AG08395 (cell line): ENCODE results near the gene TRIM40.
A peak's percentile ranks its signal among the peaks of the same experiment; 100 is the strongest.

ENCODE experiments used
- DNase-seq: peaks from one replicate; pipeline ENCODE4 v3.0.0; 2012; ENCODE audit warnings: mixed read lengths, low spot score

The TRIM40 gene

DNA sequence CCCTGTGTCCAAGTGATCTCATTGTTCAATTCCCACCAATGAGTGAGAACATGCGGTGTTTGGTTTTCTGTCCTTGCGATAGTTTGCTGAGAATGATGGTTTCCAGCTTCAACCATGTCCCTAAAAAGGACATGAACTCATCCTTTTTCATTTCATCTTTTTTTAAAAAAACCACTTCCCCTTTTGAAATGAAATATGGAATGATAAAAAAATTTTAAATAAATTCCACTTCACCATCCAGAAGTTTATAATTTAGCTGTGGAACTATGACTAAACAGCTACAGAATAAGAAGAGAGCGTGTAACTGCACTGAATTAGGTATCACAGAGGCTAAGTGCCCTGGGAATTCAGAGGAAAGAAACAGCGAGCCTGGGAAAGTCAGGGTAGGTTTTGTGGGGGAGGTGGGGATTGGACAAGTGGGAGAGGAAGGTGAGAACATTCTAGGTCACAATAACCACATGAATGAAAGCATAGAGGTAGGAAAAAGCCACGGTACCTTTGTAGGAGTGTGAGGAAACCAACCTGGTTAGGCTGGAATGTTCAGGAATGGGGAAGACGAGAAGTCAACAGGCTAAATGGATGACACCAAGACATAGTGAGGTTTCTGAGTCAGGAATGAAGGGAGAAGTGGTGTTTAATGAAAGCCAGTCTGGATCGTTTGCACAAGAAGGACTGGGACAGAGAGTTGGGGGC lies 14.1 kb downstream of the TRIM40 start:
- DNase-seq: no peak

DNA sequence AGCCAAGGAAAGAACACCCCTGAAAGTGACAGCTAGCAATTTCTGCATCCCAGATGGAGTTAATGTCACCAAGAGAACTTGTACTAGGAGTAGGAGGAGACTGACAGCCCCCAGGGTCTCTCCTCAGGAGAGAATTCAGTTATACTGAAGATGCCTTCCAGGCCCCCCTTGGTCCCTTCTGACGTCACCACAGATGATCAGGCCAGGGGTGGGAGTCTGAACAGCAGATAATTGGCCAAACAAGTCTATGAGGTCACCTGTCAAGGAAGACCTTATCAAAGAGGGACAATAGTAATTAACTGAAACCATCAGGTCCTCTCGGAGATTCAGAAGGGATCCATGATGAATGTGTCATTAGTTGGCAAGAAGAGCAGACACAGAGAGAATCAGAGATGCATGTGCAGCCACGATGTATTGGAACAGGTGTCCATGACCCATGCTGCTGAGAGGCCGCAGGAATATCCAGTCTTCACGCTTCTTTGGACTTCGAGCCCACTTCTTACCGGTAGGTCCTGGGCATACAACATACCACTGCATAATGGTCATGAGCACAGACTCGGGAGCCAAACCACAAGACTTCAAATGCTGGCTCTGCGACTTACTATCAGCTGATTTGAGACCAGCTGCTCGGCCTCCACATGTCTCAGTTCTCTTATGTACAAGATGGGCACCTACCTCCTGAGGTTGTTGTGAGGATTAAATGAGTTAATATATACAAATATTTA lies 14.9 kb downstream of the TRIM40 start:
- peak; percentile 26 for DNase-seq

DNA sequence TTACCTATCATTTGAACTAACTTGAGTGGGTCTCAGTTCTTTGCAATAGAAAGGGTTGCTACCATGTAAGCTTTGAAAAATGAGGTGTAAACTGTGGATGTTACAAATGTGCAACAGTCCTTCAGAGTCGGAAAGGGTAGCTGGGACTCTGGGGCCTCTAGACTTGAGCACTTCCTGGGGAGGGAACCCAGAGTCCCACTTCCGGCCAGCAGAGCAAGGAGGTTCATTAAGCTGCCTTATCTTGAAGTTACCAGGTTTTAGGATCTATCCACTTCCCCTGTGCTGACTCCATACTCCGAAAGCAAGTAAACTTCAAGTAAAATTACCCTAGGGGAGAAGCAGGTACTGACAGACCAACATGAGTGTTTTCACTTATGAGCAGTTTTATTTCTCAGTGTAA lies 15.6 kb downstream of the TRIM40 start:
- no peak for DNase-seq

DNA sequence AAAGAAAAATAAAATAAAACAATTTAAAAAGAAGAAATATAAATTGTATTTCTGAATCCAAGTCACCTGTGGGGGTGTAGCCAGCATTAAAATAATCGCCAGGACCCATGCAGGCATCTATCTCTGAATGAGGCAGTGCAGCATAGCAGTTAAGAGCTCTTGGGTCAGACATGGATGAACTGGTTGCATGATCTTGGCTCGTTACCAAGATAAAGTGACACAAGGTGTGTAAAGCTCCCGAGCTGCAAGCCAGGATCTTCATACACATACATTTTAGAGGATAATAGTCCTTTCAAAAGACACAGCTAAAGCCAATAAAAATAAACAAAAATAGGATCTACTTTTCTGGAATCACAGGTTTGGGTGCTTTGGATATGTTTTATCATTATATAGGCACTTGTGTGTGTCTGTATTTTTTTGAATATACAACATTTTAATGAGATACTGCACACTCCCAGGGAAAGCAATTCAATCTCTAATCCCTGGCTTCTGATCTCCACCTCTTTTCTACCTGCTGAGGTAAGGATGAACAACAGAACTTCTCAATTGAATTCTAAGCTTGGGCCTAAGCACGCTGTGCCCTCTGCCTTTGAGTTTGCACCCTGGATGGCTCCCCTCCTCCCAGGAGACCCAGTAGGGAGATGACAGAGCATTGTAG lies 16.2 kb downstream of the TRIM40 start:
- DNase-seq: no peak

DNA sequence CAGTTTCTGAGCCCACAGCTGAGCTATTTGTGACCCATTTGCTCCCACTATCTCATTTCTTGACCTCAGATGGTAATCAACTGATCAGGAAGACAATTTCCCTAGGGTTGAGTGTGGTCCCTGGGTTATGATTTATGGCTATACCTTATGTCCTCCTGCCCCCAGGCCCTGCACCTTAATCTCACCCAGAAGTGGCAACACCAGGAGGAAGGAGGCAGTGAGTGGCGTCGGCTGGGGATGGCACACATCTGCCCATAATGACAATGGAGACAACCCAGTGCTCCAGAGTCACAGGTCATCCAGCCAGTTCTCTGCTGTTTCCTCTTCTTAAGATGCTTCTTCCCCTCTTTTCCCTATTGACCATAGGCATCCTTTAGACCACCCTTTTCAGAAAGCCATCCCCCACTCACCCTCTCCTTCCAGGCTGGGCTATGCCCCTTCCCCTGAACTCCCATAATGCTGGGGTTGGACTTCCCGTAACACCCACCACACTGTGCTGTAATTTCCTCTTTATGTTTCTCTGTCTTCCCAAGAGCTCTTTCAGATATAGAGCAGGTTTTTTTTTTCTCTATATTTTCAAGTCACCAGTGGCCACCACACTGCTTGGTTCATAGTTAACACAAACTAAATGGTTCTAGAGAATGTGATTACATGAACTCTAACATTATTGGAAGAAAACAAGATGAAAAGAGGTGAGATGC lies 17.1 kb downstream of the TRIM40 start:
- no peak for DNase-seq

DNA sequence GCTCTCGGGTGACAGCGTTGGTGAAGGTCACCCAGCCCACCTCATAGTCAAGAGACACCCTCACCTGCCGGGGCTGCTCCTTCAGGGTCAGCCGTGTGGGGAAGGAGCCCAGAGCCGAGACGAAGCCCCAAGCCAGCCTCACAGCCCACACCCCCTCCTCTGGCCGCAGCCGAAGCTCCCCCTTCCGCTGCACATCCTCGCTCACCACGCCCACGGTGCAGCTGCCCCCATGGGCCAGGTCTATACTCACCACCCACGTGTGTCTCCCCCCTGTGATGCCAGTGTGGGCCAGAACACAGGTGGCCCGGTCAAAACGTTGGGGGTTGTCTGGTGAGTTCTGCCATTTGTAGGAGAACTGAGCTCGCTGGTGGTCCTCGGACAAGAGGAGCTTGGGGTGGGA lies 18.1 kb downstream of the TRIM40 start:
- DNase-seq: no peak

DNA sequence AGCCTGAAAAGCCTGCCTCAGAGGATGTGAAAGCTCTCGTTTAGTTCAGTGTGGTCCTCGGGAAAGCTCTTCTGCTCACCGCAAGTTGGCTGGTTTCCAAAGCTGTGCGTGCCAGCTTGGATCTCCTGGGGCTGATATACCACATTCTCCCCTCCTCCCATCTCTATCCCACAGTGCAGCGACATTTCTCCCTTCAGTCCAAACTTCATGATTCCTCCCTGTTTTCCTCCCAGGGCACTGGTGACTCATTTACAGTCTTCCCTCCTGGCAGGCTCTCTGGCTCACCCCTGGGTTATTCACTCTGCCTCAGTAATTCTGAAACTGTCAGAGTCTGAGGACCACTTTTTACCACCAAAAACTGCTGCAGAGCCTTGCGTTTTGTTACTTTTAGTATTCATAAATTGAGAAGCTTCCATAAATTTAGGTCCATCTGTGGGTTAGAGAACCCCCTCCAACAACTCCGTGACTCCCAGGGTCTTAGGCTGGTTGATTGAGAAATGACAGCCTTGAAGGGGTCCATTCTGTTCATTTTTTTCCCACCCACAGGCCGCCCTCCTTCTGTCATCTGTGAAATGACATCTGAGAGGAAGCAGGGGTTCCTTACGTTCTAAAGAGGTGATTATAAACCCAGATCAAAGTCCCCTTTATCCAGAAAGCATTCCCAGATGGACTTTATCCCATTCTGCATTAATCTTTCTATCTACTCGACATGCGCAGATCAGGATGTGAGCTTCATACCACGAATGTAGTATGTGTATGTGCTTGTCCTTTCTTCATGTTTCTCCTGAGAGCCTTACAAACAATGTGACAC lies 19.0 kb downstream of the TRIM40 start:
- DNase-seq: peak; percentile 95

DNA sequence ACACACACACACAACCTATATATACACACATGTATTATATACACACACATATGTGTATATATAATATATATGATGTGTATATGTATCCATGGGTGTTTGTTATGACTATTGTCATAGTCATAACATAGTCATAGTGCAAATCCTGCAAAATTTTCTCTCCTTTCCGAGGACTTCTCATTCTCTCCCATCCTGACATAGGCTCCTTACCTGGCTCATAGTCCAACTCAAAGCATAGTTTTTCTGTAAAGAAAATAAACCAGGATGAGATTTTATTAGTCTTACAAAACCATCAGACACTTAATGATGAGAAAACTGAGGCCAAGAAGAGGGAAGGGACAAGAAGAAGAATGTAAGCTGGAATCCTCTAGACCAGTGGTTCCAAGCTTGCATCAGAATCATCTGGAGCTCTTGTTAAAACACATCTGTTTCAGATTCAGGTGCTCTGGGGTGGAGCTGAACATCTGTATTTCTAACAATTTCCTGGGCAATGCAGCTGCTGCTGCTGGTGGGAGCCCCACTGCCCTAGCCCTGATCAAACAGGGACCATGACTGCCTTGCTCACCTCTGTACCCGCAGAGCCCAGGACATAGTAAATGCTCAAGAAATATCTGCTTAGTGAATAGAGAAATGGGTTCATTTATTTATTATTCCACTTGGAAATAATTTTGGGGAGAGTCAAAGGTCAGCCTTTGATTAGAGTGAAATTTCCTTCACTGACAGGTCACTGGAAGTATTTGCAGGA lies 19.8 kb downstream of the TRIM40 start:
- DNase-seq: no peak

DNA sequence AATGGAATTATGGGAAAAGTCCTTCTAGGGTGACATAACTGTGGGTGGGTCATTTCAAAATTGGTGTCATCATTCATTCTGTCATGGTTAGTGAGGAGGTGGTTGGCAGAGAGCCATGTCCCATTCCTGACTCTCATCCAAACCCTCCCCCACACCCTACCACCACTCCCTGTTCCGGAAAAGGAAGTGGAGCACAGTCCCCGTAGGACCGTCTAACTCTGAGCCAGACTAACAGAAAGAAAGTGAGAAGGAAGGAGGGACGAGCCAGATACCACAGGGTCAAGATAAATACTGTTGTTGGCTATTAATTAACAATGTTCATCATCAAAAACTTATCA lies 20.3 kb downstream of the TRIM40 start:
- DNase-seq: peak; percentile 39

DNA sequence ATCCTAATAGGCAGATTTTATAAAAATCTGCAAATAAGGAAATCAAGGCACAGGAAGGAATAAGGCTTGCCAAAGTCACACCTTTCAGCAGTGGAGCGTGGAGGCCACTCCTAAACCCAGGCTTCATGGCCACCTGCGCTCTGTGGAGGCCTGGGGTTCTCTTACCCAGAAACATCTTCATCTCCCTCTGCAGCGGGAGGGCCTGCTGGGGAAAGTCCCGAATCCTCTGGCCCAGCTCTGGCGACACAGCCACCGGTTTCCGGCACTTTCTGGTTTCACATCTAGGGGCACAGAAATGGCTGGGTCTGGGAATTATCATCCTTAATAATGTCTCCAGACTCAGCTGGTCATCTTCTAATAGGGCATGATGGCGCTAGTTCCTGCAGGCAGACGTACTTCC lies 20.8 kb downstream of the TRIM40 start:
- DNase-seq: no peak

DNA sequence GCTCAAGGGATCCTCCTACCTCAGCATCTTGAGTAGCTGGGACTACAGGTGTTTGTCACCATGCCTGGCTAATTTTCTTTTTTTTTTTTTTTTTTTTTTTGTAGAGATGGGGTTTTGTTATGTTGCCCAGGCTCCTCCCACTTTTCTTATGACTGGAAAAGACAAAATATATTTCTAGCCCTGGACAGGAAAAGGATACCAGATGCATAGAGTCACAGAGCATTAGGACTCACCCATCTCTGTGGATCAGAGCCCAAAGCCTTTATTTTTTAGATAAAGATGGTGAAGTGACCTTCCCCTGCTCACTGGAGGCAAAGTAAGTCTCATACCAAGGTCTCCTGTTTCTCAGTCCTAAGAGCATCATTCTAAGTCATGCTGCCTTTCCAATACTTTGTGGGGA lies 21.6 kb downstream of the TRIM40 start:
- DNase-seq: peak; percentile 32

DNA sequence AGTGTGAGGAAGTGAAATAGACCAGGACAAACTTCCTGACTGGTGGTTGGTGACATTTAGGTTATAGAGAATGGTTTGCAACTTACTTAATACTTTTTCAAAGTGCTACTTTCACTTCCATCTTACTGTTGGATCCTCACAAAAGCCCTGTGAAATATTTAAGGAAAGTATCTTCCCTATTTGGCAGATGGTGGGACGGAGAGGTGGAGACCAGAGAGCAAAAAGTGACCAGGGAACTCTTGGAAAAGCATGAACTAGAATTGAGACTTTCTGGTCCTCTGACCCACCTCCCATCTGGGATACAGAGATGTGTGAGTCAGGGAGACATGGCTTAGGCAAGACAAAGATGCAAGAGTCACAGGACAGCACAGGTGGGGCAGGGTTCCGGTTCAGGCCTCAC lies 22.1 kb downstream of the TRIM40 start:
- no peak for DNase-seq

DNA sequence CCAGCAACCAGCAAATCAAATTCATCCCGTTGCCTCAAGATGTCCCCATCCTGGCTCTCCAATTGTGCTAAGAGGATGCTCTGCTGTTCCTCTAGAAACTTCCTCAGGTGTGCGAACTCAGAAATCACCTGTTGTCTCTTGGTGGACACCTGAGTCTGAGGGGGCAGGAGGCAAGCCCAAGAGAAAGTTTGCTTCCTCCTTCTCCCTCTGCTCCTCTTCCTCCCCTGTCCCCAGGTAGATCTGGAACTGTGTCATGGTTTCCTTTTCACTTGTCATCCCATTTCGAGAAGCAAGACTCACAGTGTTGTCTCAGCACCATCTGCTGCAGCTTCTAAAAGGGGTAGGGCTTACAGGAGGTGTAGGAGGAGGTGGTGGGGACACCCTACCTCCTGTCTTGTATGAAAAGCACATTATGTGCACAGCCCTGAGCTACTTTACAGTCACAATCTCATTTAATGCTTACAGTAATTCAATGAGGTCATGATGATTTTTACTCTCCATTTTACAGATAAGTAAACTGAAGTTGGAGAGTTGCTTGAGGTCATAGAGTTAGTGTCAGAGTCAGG lies 22.6 kb downstream of the TRIM40 start:
- DNase-seq: no peak

DNA sequence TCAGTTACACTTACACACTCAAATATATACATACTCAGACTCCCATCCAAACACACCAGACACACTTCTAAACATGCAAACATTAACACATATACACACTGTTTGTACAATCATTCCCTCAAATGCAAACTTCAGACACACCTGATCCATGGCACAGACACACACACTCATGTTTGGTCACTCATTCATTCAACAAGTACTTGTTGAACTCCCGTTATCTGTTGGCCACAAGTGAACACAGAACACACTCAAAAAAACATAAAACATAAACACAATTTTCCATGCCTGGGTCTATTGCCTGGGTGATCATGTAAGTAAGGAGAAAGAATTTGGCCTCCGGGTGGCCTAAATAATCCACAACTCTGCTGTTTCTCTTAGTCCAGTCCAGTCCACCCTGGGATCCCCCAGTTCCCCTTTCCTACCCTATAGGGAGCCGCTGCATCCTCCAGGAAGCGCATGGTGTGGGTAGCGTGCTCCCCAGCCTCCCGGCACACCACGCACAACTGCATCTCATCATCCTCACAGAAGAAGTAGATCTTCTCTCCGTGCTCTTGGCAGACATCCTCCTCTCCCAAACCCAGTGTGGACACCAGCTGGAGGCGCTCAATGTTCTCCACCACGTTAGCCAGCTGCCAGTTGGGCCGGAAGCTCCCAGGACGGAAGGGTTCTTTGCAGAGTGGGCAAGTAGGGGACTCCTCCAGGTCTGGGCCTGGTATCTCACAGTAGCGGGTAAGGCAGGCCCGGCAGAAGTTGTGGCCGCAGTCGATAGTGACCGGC lies 24.3 kb downstream of the TRIM40 start:
- DNase-seq: no peak

DNA sequence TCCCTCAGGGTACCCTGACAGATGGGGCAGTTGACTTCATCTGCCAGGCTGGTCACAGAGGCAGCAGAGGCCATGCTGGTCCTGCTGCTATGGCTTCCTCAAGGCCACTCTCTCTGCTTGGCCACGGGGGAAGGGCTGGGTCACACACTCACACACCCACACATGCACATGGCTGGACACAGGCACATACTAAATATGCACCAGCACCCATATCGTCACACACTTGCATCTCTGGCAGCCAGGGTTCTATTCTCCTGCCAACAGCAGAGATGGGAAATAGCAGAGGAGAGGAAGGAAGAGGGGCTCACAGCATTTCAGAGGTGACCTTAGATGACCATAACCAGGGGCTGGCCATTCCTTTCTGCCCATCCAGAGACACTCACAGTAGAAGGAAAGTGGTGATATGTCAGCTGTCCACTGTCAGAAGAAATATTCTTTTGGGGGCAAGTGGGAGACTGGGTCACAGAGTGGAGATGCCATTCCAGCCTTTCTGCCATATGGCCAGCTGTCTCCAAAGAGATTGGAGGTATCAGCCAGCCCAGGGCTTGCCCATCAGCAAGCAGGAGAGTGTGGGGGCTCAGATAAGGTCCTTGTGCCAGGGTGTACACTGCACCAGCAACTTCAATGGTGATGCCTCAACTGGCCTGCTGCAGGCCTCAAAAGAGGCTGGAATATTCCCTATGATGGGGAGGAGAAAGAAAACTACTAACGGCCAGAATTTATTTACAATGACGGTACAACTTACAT lies 25.0 kb downstream of the TRIM40 start, which contains the start of gene TRIM10:
Gene TRIM10 (minus strand): TSS at position 427 of the 747 bp plus-strand sequence. CDS start 353 bp downstream, at position 74.
- no peak for DNase-seq

DNA sequence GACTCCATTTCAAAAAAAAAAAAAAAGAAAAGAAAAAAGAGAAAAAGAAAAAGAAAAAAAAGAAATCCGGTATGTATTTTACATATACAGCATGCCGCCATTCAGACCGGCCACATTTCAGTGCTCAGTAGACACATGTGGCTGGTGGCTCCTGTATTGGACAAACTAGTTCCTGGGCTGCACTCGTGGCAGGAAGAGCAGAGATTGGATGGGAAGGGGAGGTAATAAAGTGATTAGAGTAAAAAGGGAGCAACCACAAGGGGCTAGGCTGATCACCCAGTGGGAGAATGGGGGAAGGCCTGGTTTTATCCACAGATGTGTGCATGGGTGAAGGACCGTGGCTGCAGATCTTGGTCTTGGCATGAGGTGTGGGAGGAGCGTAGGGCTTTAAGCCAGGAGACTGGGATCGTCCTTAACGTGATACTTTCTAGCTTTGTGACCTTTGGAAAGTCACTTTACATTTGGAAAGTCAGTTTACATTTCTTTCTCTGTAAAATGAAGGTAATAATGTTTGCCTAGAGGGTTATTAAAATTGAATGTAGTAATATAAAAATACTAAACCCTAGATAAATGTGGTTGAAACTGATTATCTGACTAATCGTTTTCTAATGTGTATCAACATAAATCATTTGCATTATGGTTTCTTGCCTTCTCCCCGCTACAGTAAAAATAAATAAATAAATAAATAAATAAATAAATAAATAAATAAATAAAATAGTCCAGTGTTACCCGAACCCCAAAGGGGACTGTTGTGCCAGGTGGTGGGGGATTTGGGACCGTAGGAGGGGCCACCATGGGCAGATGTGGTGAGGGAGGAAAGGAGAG lies 26.5 kb downstream of the TRIM40 start:
- no peak for DNase-seq

DNA sequence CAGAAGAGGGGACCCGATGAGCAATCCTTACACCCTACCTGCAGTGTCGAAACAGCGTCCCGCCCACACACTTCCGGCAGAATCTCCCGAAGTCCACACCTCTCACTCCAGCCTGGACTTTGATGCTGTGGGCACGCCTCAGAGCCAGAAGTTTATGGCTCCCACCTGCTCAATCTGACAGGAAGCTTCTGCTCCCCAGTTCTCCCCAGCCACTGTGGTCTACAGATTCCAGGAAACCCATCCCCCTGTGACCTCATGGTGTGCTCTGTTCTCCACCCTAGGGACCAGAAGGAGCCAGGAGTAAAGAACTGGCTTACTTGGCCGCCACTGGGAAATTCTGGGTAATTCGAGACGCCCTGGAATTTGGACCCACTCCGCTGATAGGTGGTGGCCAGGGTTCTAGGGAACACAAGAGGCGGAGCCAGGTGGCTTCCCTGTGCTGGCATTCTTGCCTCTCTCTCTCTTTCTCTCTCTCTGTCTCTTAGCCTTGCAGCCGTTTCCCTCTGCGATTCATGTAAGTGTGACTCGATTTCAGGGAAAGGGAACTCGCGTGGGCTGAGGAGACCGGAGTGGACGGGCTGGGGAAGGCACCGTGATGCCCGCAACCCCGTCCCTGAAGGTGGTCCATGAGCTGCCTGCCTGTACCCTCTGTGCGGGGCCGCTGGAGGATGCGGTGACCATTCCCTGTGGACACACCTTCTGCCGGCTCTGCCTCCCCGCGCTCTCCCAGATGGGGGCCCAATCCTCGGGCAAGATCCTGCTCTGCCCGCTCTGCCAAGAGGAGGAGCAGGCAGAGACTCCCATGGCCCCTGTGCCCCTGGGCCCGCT lies 27.4 kb downstream of the TRIM40 start, which contains the start of gene TRIM15:
Gene TRIM15 (plus strand): TSS at position 457 of the 828 bp plus-strand sequence. CDS start 139 bp downstream, at position 596.
- no peak for DNase-seq
